ENCODE measurements around the gene PGLYRP1.
A peak's percentile ranks its signal among the peaks of the same experiment; 100 is the strongest.

The PGLYRP1 gene

DNA sequence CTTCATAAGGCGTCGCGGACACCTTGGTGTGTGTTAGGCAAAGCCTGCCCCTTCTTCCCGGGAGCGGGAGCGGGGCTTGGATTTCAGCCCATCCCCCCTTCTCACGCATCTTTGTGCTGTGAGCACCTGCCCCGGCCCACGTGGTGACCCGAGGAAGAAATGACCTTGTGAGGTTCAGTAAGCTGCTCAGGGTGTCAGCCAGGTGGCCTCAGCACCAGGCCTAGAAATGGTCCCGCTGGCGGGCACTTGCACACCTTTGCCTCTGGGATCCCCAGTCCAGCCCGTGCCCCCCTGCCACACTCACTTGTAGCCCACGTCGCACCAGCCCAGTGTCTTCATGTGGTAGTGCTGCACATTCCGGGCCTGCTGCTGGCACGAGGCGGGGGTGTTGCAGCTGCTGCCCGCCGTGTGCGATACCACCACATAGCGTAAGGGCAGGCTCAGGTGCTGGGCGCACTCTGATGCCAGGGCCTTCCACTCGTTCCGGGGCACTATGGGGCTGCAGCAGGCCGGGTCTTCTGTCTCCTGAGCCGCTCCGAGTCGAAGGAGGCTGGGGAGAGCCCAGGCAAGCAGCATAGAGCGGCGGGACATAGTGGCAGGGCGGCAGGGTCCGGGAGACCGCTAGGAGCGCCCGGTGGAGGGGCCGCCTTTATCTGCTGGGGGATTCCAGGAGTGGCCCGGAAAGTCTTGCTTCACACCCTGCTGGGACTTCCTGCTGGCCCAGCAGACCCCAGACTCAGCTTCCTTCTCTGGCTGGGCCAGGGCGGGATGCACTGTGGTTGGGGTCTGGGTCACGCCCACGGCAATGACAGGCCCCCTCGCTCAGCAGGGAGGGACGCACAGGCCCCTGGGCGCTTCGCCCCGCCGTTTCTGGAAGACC is at the start of gene PGLYRP1:
PGLYRP1 (minus strand) TSS at position 623 of the 880 bp plus-strand sequence; CDS start at position 591, 32 bp downstream.
- no peak within 1 kb of the TSS for H3K4me3 ChIP-seq (ENCODE audit: severe bottlenecking)
- ATAC-seq (ENCODE audit: low read depth) (no peak), DNase-seq (ENCODE audit: low spot score) (no peak)
- H3K27me3 ChIP-seq (ENCODE audit: insufficient read depth, poor library complexity, severe bottlenecking) = no peaks in the 10 kb centered on the region
- H3K36me3 ChIP-seq (ENCODE audit: low read depth) = no peaks in the 10 kb centered on the region
- no peak for TF ChIP-seq CTCF (IDR thresholded peaks at IDR 0.05; ENCODE audit: poor library complexity, severe bottlenecking)
- H3K9me3 ChIP-seq (ENCODE audit: severe bottlenecking) = no peaks in the 10 kb centered on the region
- H3K4me1 ChIP-seq (ENCODE audit: insufficient read depth, poor library complexity, severe bottlenecking) = peaks cover 5% of the 10 kb centered on the region
- H3K27ac ChIP-seq (ENCODE audit: poor library complexity, severe bottlenecking) = no peak within 1 kb of the TSS

GRCh38 chr19:46069806-46070341 is 47.0 kb upstream of the PGLYRP1 start:
- peak; percentile 59 for ATAC-seq (ENCODE audit: low read depth)
- no peaks in the 10 kb centered on the region for H3K36me3 ChIP-seq (ENCODE audit: low read depth)
- no peak for DNase-seq (ENCODE audit: low spot score)
- H3K4me3 ChIP-seq (ENCODE audit: severe bottlenecking) = no peak overlapping the region
- TF ChIP-seq CTCF (IDR thresholded peaks at IDR 0.05; ENCODE audit: poor library complexity, severe bottlenecking) = no peak
- H3K27ac ChIP-seq (ENCODE audit: poor library complexity, severe bottlenecking) = peak overlapping the region; percentile 74
- H3K9me3 ChIP-seq (ENCODE audit: severe bottlenecking) = no peaks in the 10 kb centered on the region
- no peaks in the 10 kb centered on the region for H3K27me3 ChIP-seq (ENCODE audit: insufficient read depth, poor library complexity, severe bottlenecking)
- H3K4me1 ChIP-seq (ENCODE audit: insufficient read depth, poor library complexity, severe bottlenecking) = peaks cover 36% of the 10 kb centered on the region

GRCh38 chr19:46068345-46069258 is 45.7 kb upstream of the PGLYRP1 start:
- Histone ChIP-seq H3K36me3 (ENCODE audit: low read depth) (no peaks in the 10 kb centered on the region), H3K27ac (ENCODE audit: poor library complexity, severe bottlenecking) (peak overlapping the region; percentile 74), H3K9me3 (ENCODE audit: severe bottlenecking) (no peaks in the 10 kb centered on the region), H3K4me3 (ENCODE audit: severe bottlenecking) (no peak overlapping the region), H3K4me1 (ENCODE audit: insufficient read depth, poor library complexity, severe bottlenecking) (peaks cover 36% of the 10 kb centered on the region), H3K27me3 (ENCODE audit: insufficient read depth, poor library complexity, severe bottlenecking) (no peaks in the 10 kb centered on the region)
- peak; percentile 83 for DNase-seq (ENCODE audit: low spot score)
- peak; percentile 86 for ATAC-seq (ENCODE audit: low read depth)
- TF ChIP-seq CTCF (IDR thresholded peaks at IDR 0.05; ENCODE audit: poor library complexity, severe bottlenecking) = no peak

DNA sequence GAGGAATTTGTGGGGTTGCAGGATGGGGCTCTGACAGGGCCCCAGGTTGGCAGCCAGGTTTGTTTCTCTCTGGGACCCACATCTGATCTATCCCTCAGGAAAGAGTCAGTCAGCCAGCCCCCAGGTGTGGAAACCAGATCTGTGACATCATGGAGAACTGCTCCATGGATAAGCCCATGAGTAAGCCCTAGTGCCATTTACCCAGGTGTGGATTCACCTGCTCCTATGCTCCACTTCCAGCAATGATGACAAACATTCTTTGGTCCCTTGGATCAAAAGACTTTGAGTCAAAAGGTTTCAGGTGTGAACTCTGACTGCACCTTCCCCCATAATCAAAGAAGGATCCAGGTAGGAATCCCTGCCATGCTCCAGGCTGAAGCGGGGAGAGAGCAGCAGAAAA is 44.8 kb upstream of the PGLYRP1 start:
- no peak for TF ChIP-seq CTCF (IDR thresholded peaks at IDR 0.05; ENCODE audit: poor library complexity, severe bottlenecking)
- peaks cover 30% of the 10 kb centered on the region for H3K4me1 ChIP-seq (ENCODE audit: insufficient read depth, poor library complexity, severe bottlenecking)
- DNase-seq (ENCODE audit: low spot score) = no peak
- no peaks in the 10 kb centered on the region for H3K9me3 ChIP-seq (ENCODE audit: severe bottlenecking)
- peak overlapping the region; percentile 74 for H3K27ac ChIP-seq (ENCODE audit: poor library complexity, severe bottlenecking)
- no peaks in the 10 kb centered on the region for H3K36me3 ChIP-seq (ENCODE audit: low read depth)
- no peak for ATAC-seq (ENCODE audit: low read depth)
- H3K4me3 ChIP-seq (ENCODE audit: severe bottlenecking) = no peak overlapping the region
- no peaks in the 10 kb centered on the region for H3K27me3 ChIP-seq (ENCODE audit: insufficient read depth, poor library complexity, severe bottlenecking)

Data from RWPE2 (cell line).